A673 (cell line): ENCODE results near the gene NR5A1. TPM values are rescaled to one million over a fixed set of nuclear protein-coding genes. Genes with fewer than 3 reads are reported as not detected.

Source experiments
- BruUV-seq: library from RNA; stranded (reverse); fragments of 400-500 nt; replicated peaks from 2 replicates; lab custom pipeline; 2021; lab: Mats Ljungman, UMichigan
- CTCF ChIA-PET: fragments of 300-600 bp; sonication (Branson Sonifier 250); formaldehyde crosslinking; loops from one replicate; lab custom pipeline; 2022; ENCODE audit warnings: antibody characterized with exemption; lab: Charles Lee
- POLR2A ChIA-PET: fragments of 300-600 bp; sonication (Branson Sonifier 250); formaldehyde crosslinking; loops from one replicate; lab custom pipeline; 2022; ENCODE audit warnings: antibody characterized with exemption; ENCODE audit not compliant: low non-redundant PET; lab: Charles Lee
- DNase-seq: peaks from one replicate; pipeline ENCODE4 v3.0.0-alpha.2; 2015; ENCODE audit warnings: low spot score
- H3K27ac ChIP-seq: fragments of 200-600 bp; sonication (generic); 2 replicates; pipeline ENCODE4 v1.5.1; 2016; ENCODE audit warnings: mixed run types, low read depth, mild to moderate bottlenecking, mixed read lengths, antibody characterized with exemption, low read length; ENCODE audit not compliant: poor library complexity, severe bottlenecking
- H3K27me3 ChIP-seq: fragments of 200-600 bp; sonication (generic); replicated peaks from 2 replicates; pipeline ENCODE4 v1.6.1; 2017; ENCODE audit warnings: mixed run types, low read depth, mild to moderate bottlenecking, mixed read lengths, antibody characterized with exemption, low read length; ENCODE audit not compliant: insufficient read depth, poor library complexity
- H3K36me3 ChIP-seq: fragments of 200-600 bp; sonication (generic); 2 replicates; pipeline ENCODE4 v1.6.1; 2016; ENCODE audit warnings: mixed run types, mild to moderate bottlenecking, mixed read lengths, antibody characterized with exemption, low read length; ENCODE audit not compliant: insufficient read depth, poor library complexity, severe bottlenecking
- H3K4me1 ChIP-seq: fragments of 200-600 bp; sonication (generic); 2 replicates; pipeline ENCODE4 v1.6.1; 2017; ENCODE audit warnings: mixed run types, mild to moderate bottlenecking, mixed read lengths, antibody characterized with exemption, low read length; ENCODE audit not compliant: insufficient read depth, poor library complexity, severe bottlenecking
- H3K4me3 ChIP-seq: fragments of 200-600 bp; sonication (generic); 2 replicates; pipeline ENCODE4 v1.5.1; 2016; ENCODE audit warnings: low read depth, mixed run types, mild to moderate bottlenecking, mixed read lengths, low read length; ENCODE audit not compliant: poor library complexity, severe bottlenecking
- H3K9me3 ChIP-seq: fragments of 200-600 bp; sonication (generic); 2 replicates; pipeline ENCODE4 v1.6.1; 2016; ENCODE audit warnings: mixed run types, low read depth, mild to moderate bottlenecking, mixed read lengths, antibody characterized with exemption, low read length; ENCODE audit not compliant: poor library complexity, severe bottlenecking
- EZH2 ChIP-seq: fragments of 200-600 bp; sonication (generic); IDR thresholded peaks from 2 replicates; pipeline ENCODE4 v1.6.1; 2017; ENCODE audit warnings: borderline replicate concordance, low read depth, mild to moderate bottlenecking, mixed read lengths, antibody characterized with exemption, low read length; ENCODE audit not compliant: poor library complexity, severe bottlenecking
- intact Hi-C: fragments of 100-400 bp; cut with micrococcal nuclease; formaldehyde crosslinking; loops from one replicate; pipeline ENCODE4 v1.10.0; 2022; ENCODE audit not compliant: unreplicated experiment
- total RNA-seq: library from RNA; stranded (reverse); gene quantifications from 2 replicates; pipeline ENCODE4 v1.2.3, GENCODE V29; 2021
- TF ChIP-seq, protein P1 (sequence below): fragments of 300-800, 200-600 bp; sonication (generic); conservative IDR thresholded peaks from 2 replicates; pipeline ENCODE4 v1.5.1; 2017; ENCODE audit warnings: low read depth, mild to moderate bottlenecking, antibody characterized with exemption, low read length, moderate library complexity, mixed read lengths

The NR5A1 gene
- total RNA-seq, 1 experiment from 2014 or later, result not detected

DNA sequence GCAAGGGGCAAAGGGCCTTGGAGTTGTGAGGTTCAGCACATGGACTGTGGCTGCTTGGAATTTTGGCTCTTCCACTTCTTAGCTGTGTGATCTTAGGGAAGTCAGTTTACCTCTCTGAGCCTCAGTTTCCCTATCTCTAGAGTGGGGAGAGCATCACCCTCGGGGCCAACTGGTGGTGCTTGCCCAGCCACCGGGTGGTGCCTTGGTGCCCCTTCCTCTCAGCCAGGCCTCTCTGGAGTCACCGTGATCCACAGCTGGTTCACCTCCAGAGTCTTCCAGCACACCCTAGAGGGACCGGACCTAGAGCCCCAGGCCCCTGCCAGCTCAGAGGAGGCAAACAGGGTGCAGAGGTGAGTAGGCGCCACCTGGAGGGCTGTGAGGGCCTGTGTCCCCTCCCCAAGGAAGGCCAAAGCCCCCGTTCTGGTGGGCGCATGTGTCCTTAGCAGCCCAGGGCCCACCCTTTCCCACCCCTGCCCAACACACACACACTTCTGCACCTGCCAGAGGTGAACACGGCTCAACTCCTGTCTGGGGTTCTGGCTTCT is 49.2 kb downstream of the NR5A1 start:
- CTCF ChIA-PET, result no interaction called here
- TF ChIP-seq EZH2, result no peak
- TF ChIP-seq, protein P1, sequence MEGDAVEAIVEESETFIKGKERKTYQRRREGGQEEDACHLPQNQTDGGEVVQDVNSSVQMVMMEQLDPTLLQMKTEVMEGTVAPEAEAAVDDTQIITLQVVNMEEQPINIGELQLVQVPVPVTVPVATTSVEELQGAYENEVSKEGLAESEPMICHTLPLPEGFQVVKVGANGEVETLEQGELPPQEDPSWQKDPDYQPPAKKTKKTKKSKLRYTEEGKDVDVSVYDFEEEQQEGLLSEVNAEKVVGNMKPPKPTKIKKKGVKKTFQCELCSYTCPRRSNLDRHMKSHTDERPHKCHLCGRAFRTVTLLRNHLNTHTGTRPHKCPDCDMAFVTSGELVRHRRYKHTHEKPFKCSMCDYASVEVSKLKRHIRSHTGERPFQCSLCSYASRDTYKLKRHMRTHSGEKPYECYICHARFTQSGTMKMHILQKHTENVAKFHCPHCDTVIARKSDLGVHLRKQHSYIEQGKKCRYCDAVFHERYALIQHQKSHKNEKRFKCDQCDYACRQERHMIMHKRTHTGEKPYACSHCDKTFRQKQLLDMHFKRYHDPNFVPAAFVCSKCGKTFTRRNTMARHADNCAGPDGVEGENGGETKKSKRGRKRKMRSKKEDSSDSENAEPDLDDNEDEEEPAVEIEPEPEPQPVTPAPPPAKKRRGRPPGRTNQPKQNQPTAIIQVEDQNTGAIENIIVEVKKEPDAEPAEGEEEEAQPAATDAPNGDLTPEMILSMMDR, result no peak
- POLR2A ChIA-PET, result no interaction called here

DNA sequence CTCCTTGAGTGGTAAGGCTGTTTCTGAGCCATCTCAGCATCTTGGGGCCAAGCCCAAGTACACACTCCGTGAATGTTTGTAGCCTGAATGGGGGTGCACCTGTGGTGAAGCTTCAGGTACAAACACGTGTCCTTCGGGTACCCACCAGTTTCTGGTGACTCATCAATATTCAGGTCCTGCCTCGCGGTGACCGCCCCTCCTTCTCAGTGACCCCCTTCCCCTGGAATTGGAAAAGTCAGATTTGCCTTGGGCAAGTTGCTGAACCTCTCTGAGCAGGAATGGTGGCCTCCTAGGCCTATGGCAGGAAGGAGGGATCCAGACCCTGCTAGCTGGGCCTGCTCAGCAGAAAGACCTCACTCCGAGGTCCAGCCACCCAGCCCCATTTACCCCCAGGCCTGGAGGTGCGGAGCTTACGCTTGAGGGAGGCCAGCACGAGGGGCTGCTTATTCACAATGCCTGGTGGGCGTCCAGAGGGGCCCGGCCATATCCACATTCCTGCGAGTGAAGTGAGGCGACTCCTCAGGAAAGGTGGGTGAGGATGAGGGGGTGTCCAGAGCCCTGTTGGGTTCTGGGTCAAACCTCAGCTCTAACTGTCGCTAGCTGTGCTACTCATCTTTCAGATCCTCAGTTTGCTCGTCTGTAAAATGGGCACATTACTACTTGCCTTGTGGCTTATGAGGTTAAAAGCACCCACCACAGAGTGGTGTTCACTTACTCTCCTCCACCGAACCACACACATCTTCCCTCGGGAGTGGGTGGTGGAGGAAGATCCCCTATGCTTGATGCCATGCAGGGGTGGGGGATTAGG is 49.9 kb downstream of the NR5A1 start:
- no peak overlapping the region for H3K27ac ChIP-seq
- no peaks in the 10 kb centered on the region for H3K36me3 ChIP-seq
- no TSS peak for BruUV-seq
- H3K27me3 ChIP-seq, result peaks cover 3% of the 10 kb centered on the region
- CTCF ChIA-PET, result no interaction called here
- POLR2A ChIA-PET, result no interaction called here
- no peak for DNase-seq
- H3K9me3 ChIP-seq, result no peaks in the 10 kb centered on the region
- H3K4me3 ChIP-seq, result no peak overlapping the region
- no peaks in the 10 kb centered on the region for H3K4me1 ChIP-seq
- TF ChIP-seq, protein P1, result no peak
- no peak for TF ChIP-seq EZH2
- intact Hi-C loops, result no loop called here

More for the DNA sequence above, 49.2 kb downstream of the NR5A1 start:
- Histone ChIP-seq H3K27ac (no peak overlapping the region), H3K27me3 (peaks cover 10% of the 10 kb centered on the region), H3K4me1 (no peaks in the 10 kb centered on the region), H3K9me3 (no peaks in the 10 kb centered on the region), H3K36me3 (no peaks in the 10 kb centered on the region), H3K4me3 (no peak overlapping the region)
- BruUV-seq, result no TSS peak
- intact Hi-C loops, result no loop called here
- no peak for DNase-seq

DNA sequence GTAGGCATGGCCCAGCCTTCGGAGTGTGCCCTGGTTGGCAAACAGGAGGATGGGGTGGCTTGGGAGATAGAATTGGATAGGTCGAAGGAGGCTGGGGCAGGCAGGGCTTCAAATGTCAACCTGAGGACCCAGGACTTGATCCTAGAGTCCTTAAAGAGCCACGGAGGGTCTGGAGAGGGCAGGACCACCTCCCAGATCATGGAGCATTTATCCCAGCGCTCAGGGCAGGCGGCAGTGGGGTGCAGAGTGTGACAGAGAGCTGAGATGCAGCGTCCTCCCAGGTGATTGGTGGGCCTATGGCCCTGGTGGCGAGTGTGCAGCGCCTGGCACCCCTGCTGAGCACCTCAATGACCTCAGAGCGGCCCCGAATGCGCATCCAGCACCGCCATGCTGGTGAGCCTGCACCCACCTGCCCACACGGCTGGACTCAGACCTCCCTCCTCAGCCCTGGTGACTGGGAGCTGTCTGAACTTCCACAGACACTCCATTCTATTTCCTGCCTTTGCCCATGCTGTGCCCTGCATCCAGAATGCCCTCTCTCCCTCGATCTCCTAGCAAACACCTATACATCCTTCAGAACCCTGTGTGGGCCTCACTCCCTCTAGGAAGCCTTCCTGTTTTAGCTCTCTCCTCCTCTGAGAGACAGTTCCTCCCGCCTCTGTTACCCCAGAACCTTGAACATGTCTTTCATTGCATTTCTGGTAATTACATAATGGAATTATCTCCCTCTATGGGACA is 50.7 kb downstream of the NR5A1 start:
- no peaks in the 10 kb centered on the region for H3K36me3 ChIP-seq
- BruUV-seq, result no TSS peak

More for the DNA sequence above, 50.7 kb downstream of the NR5A1 start:
- no peak for DNase-seq
- H3K9me3 ChIP-seq, result no peaks in the 10 kb centered on the region
- no peak overlapping the region for H3K27ac ChIP-seq
- H3K4me1 ChIP-seq, result no peaks in the 10 kb centered on the region
- TF ChIP-seq, protein P1, result no peak
- intact Hi-C loops, result no loop called here
- H3K4me3 ChIP-seq, result no peak overlapping the region
- ChIA-PET POLR2A (no interaction called here), CTCF (no interaction called here)
- no peaks in the 10 kb centered on the region for H3K27me3 ChIP-seq
